ENCODE results near the gene TNP2.

DNA sequence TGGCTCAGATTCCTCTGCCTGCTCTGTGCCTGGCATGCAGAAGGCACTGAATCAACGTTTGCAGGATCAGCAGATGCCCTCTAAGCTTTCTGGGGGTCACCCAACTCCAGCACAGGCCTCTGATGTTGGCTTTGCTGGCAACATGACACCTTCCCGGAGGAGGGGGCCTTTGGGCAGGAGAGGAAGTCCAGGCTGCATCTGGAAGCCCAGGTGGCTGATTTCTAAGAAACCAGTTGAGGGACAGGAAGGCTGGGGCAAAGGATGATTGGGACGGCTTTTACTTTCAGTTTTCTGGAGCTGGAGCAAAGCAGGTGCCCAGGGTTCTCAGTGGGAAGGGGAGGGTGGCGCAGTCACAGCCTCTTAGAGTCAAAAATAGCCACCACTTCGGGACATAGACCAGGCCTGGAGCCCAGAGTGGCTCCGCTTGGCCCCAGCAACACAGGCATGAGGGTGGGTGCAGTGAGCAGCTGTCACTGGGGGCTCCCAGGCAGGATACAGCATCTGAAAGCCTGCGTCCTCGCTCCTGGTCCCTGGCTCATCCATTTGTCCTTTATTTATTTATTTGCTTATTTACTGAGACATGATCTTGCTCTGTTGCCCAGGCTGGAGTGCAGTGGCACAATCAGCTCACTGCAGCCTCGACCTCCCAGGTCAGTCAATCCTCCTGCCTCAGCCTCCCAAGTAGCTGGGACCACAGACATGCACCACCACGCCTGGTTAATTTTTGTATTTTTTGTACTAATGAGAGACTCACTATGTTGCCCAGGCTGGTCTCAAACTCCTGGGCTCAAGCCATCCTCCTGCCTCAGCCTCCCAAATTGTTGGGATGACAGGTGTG lies 28.3 kb downstream of the TNP2 start:
- TF ChIP-seq YY1 (IDR thresholded peaks at IDR 0.05; ENCODE audit: extremely low read depth, insufficient replicate concordance, low read depth, low read length) (no peak), POLR2A (IDR thresholded peaks at IDR 0.05; ENCODE audit: borderline replicate concordance, extremely low read depth, insufficient read depth, insufficient read length) (no peak), EZH2phosphoT487 (IDR thresholded peaks at IDR 0.05; ENCODE audit: borderline replicate concordance) (no peak), ELF1 (IDR thresholded peaks at IDR 0.05; ENCODE audit: borderline replicate concordance, low read depth) (no peak), EGR1 (IDR thresholded peaks at IDR 0.05; ENCODE audit: low read depth) (no peak), CEBPB (IDR thresholded peaks at IDR 0.05; ENCODE audit: low read depth) (no peak), EZH2 (IDR thresholded peaks at IDR 0.05) (no peak), ZFX (IDR thresholded peaks at IDR 0.05) (no peak), ZNF274 (IDR thresholded peaks at IDR 0.05; ENCODE audit: low read depth, low read length) (no peak)
- TF ChIP-seq, protein P1, sequence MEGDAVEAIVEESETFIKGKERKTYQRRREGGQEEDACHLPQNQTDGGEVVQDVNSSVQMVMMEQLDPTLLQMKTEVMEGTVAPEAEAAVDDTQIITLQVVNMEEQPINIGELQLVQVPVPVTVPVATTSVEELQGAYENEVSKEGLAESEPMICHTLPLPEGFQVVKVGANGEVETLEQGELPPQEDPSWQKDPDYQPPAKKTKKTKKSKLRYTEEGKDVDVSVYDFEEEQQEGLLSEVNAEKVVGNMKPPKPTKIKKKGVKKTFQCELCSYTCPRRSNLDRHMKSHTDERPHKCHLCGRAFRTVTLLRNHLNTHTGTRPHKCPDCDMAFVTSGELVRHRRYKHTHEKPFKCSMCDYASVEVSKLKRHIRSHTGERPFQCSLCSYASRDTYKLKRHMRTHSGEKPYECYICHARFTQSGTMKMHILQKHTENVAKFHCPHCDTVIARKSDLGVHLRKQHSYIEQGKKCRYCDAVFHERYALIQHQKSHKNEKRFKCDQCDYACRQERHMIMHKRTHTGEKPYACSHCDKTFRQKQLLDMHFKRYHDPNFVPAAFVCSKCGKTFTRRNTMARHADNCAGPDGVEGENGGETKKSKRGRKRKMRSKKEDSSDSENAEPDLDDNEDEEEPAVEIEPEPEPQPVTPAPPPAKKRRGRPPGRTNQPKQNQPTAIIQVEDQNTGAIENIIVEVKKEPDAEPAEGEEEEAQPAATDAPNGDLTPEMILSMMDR (IDR thresholded peaks at IDR 0.05 in 2 of 3, conservative IDR thresholded peaks at IDR 0.05 in 1 of 3; ENCODE audit: borderline replicate concordance in 1 of 3, insufficient read depth in 1 of 3, low read depth in 2 of 3, low read length in 2 of 3) = no peak
- TF ChIP-seq, protein P2, sequence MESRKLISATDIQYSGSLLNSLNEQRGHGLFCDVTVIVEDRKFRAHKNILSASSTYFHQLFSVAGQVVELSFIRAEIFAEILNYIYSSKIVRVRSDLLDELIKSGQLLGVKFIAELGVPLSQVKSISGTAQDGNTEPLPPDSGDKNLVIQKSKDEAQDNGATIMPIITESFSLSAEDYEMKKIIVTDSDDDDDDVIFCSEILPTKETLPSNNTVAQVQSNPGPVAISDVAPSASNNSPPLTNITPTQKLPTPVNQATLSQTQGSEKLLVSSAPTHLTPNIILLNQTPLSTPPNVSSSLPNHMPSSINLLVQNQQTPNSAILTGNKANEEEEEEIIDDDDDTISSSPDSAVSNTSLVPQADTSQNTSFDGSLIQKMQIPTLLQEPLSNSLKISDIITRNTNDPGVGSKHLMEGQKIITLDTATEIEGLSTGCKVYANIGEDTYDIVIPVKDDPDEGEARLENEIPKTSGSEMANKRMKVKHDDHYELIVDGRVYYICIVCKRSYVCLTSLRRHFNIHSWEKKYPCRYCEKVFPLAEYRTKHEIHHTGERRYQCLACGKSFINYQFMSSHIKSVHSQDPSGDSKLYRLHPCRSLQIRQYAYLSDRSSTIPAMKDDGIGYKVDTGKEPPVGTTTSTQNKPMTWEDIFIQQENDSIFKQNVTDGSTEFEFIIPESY (IDR thresholded peaks at IDR 0.05; ENCODE audit: extremely low read depth, insufficient replicate concordance, low read length) = no peak
- TF ChIP-seq, protein P3, sequence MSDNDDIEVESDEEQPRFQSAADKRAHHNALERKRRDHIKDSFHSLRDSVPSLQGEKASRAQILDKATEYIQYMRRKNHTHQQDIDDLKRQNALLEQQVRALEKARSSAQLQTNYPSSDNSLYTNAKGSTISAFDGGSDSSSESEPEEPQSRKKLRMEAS (IDR thresholded peaks at IDR 0.05) = no peak
- TF ChIP-seq, protein P4, sequence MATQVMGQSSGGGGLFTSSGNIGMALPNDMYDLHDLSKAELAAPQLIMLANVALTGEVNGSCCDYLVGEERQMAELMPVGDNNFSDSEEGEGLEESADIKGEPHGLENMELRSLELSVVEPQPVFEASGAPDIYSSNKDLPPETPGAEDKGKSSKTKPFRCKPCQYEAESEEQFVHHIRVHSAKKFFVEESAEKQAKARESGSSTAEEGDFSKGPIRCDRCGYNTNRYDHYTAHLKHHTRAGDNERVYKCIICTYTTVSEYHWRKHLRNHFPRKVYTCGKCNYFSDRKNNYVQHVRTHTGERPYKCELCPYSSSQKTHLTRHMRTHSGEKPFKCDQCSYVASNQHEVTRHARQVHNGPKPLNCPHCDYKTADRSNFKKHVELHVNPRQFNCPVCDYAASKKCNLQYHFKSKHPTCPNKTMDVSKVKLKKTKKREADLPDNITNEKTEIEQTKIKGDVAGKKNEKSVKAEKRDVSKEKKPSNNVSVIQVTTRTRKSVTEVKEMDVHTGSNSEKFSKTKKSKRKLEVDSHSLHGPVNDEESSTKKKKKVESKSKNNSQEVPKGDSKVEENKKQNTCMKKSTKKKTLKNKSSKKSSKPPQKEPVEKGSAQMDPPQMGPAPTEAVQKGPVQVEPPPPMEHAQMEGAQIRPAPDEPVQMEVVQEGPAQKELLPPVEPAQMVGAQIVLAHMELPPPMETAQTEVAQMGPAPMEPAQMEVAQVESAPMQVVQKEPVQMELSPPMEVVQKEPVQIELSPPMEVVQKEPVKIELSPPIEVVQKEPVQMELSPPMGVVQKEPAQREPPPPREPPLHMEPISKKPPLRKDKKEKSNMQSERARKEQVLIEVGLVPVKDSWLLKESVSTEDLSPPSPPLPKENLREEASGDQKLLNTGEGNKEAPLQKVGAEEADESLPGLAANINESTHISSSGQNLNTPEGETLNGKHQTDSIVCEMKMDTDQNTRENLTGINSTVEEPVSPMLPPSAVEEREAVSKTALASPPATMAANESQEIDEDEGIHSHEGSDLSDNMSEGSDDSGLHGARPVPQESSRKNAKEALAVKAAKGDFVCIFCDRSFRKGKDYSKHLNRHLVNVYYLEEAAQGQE (IDR thresholded peaks at IDR 0.05; ENCODE audit: low read depth) = no peak
